ENCODE measurements around the gene ZNF554. TPM values are rescaled to one million over a fixed set of nuclear protein-coding genes. Genes with fewer than 3 reads are reported as not detected.

ZNF554 gene
- total RNA-seq, 1 donor from 2014 or later, result 4.2 TPM

DNA sequence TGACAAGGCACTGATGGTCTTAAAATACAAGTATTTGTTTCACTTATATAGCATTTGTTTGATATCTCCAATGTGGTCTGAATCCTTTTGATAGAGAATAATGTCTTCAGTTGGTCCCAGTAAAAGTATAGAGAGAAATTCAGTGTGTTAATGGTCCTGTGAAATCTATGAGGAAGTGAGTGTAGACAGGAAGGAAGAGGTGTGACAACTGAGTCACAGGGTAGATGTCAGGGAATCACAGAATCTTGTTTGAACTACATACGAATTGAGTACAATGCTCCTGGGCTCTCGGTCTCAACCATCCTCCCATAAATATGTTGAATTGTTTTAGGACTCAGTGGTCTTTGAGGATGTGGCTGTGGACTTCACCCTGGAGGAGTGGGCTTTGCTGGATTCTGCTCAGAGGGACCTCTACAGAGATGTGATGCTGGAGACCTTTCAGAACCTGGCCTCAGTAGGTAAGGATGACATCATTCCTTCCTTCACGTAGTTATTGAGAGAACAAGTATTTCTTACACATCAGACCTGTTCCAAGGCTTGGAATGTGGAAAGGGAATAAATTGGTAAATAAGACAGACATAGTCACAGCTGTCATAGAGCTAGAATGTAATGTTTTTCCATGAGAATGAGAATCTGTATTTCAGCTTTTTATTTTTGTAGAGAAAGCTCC is 30.7 kb downstream of the ZNF554 start:
- Histone ChIP-seq H3K36me3 (peaks cover 93% of the 10 kb centered on the region), H3K4me3 (no peak overlapping the region), H3K27ac (replicated peaks) (no peak overlapping the region), H3K27me3 (ENCODE audit: low read depth) (no peaks in the 10 kb centered on the region), H3K4me1 (peaks cover 17% of the 10 kb centered on the region), H3K9me3 (replicated peaks) (peaks cover 99% of the 10 kb centered on the region)
- TF ChIP-seq CTCF (IDR thresholded peaks at IDR 0.05; ENCODE audit: borderline replicate concordance), result no peak
- no peak for DNase-seq
- intact Hi-C loops (cut with micrococcal nuclease), result no loop called here

- Histone ChIP-seq H3K9me3 (replicated peaks) (peaks cover 100% of the 10 kb centered on the region), H3K27ac (replicated peaks) (no peak overlapping the region), H3K4me1 (no peaks in the 10 kb centered on the region), H3K27me3 (ENCODE audit: low read depth) (no peaks in the 10 kb centered on the region), H3K36me3 (peaks cover 89% of the 10 kb centered on the region), H3K4me3 (no peak overlapping the region)
- no peak for TF ChIP-seq CTCF (IDR thresholded peaks at IDR 0.05; ENCODE audit: borderline replicate concordance)
- DNase-seq, result no peak
- intact Hi-C loops (cut with micrococcal nuclease), result no loop called here
Observed at GRCh38 chr19:2852598-2852997, 32.9 kb downstream of the ZNF554 start.

DNA sequence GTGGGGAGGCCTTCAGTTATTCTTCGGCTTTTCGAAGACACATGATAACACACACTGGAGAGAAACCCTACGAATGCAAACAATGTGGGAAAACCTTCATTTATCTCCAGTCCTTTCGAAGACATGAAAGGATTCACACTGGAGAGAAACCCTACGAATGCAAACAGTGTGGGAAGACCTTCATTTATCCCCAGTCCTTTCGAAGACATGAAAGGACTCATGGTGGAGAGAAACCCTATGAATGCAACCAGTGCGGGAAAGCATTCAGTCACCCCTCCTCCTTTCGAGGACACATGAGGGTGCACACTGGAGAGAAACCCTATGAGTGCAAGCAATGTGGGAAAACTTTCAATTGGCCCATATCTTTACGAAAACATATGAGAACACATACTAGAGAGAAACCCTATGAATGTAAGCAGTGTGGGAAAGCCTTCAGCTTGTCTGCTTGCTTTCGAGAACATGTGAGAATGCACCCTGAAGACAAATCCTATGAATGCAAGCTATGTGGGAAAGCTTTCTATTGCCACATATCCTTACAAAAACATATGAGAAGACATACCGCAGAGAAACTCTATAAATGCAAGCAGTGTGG is 33.4 kb downstream of the ZNF554 start:
- H3K9me3 ChIP-seq (replicated peaks), result peaks cover 100% of the 10 kb centered on the region
- H3K4me1 ChIP-seq, result no peaks in the 10 kb centered on the region
- intact Hi-C loops (cut with micrococcal nuclease), result no loop called here
- no peak for TF ChIP-seq CTCF (IDR thresholded peaks at IDR 0.05; ENCODE audit: borderline replicate concordance)
- H3K27ac ChIP-seq (replicated peaks), result no peak overlapping the region
- DNase-seq, result no peak
- H3K27me3 ChIP-seq (ENCODE audit: low read depth), result no peaks in the 10 kb centered on the region
- no peak overlapping the region for H3K4me3 ChIP-seq
- peaks cover 89% of the 10 kb centered on the region for H3K36me3 ChIP-seq

DNA sequence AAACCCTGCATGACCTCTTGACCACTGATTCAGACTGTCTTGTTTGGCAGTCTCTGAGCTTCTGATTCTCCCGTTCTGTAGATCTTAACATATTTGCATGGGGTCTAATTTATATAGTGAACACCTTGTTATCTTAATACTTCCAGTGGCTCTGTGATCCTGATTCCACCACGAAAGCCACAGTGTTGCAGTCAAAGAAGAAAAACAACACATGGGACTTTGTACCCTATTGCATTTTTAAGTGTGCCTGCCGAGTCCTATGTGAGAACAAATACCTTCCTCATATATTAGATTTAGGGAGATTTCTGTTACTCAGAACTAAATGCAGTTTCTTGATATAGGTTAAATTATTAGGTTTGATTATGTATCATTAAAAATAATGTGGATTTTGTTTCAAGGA is 35.2 kb downstream of the ZNF554 start:
- intact Hi-C loops (cut with micrococcal nuclease), result no loop called here
- no peak for DNase-seq
- Histone ChIP-seq H3K27me3 (ENCODE audit: low read depth) (no peaks in the 10 kb centered on the region), H3K27ac (replicated peaks) (no peak overlapping the region), H3K9me3 (replicated peaks) (peaks cover 100% of the 10 kb centered on the region), H3K4me3 (no peak overlapping the region), H3K4me1 (no peaks in the 10 kb centered on the region), H3K36me3 (peaks cover 87% of the 10 kb centered on the region)
- no peak for TF ChIP-seq CTCF (IDR thresholded peaks at IDR 0.05; ENCODE audit: borderline replicate concordance)

DNA sequence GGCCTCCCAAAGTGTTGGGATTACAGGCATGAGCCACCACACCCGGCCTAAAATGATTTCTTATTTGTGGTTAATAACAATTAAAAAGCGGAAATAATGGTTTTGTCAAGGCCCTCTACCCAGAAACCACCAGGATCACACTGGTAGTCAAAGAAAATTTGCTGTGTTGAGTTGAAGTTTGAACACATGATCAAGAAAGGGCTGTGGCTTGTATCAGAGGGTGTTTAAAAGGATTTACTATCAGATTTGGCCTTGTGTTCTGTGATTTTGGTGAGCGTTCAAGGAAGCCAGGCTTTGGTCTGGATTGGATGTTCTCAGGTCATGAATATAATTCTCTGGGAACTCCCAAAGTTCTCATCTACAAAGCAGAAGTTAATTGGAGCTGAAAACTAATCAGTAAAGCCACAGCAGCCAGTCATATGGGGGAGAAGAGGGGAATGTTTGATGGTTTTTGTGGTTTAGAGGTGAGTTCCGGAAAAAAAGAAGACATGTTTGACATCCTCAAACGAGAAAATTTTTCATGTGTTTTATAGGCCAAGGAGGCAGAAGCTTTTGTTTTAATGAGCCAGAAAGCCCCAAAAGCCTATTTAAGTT is 36.9 kb downstream of the ZNF554 start:
- H3K4me3 ChIP-seq, result no peak overlapping the region
- H3K4me1 ChIP-seq, result no peaks in the 10 kb centered on the region
- TF ChIP-seq CTCF (IDR thresholded peaks at IDR 0.05; ENCODE audit: borderline replicate concordance), result no peak
- peaks cover 70% of the 10 kb centered on the region for H3K36me3 ChIP-seq
- peaks cover 94% of the 10 kb centered on the region for H3K9me3 ChIP-seq (replicated peaks)
- intact Hi-C loops (cut with micrococcal nuclease), result no loop called here
- H3K27me3 ChIP-seq (ENCODE audit: low read depth), result no peaks in the 10 kb centered on the region
- H3K27ac ChIP-seq (replicated peaks), result no peak overlapping the region
- DNase-seq, result no peak
